SK-N-SH treated with all-trans-retinoic acid at 6 μM for 48 hours (cell line): Measurements from ENCODE around the gene GINS3.

ENCODE experiments used
- ATAC-seq: fragments of 200-7000 bp; cut with Tn5 transposase; 3 replicates; pipeline ENCODE4 v1.9.1; 2020; ENCODE audit warnings: mild to moderate bottlenecking, moderate library complexity
- ARNTL ChIP-seq: fragments of 450-650 bp; formaldehyde crosslinking; IDR thresholded peaks from 2 replicates; pipeline ENCODE4 v1.5.0; 2020; ENCODE audit warnings: low read depth, mild to moderate bottlenecking, moderate library complexity, borderline replicate concordance
- BACH2 ChIP-seq: fragments of 250-450 bp; sonication (Bioruptor Pico); IDR thresholded peaks from 2 replicates; pipeline ENCODE4 v1.9.0; 2021; ENCODE audit warnings: mild to moderate bottlenecking, borderline replicate concordance
- ESRRG ChIP-seq: fragments of 250-450 bp; sonication (Bioruptor Pico); IDR thresholded peaks from 2 replicates; pipeline ENCODE4 v1.6.1; 2021; ENCODE audit warnings: mild to moderate bottlenecking
- GLIS3 ChIP-seq: fragments of 250-450 bp; sonication (Bioruptor Pico); IDR thresholded peaks from 2 replicates; pipeline ENCODE4 v1.5.0; 2020; ENCODE audit warnings: mild to moderate bottlenecking, moderate library complexity
- ISL1 ChIP-seq: fragments of 250-450 bp; sonication (Bioruptor Pico); IDR thresholded peaks from 2 replicates; pipeline ENCODE4 v2.1.2; 2022; ENCODE audit warnings: mild to moderate bottlenecking, moderate library complexity
- OSR1 ChIP-seq: fragments of 250-450 bp; sonication (Bioruptor Pico); IDR thresholded peaks from 2 replicates; pipeline ENCODE4 v1.8.0; 2022; ENCODE audit warnings: moderate library complexity, mild to moderate bottlenecking, inconsistent platforms
- RARB ChIP-seq: fragments of 250-450 bp; sonication (Bioruptor Pico); IDR thresholded peaks from 2 replicates; pipeline ENCODE4 v1.8.0; 2021; ENCODE audit warnings: mild to moderate bottlenecking, moderate library complexity
- SNAI2 ChIP-seq: fragments of 250-450 bp; sonication (Bioruptor Pico); IDR thresholded peaks from 2 replicates; pipeline ENCODE4 v1.5.0; 2020; ENCODE audit warnings: mild to moderate bottlenecking, moderate library complexity
- TOX ChIP-seq: fragments of 250-450 bp; sonication (Bioruptor Pico); IDR thresholded peaks from 2 replicates; pipeline ENCODE4 v1.8.0; 2021; ENCODE audit warnings: mild to moderate bottlenecking, moderate library complexity, borderline replicate concordance
- ZC3H10 ChIP-seq: fragments of 250-450 bp; sonication (Bioruptor Pico); IDR thresholded peaks from 2 replicates; pipeline ENCODE4 v1.5.1; 2021; ENCODE audit warnings: mild to moderate bottlenecking, moderate library complexity
- ZFP3 ChIP-seq: fragments of 250-450 bp; sonication (Bioruptor Pico); IDR thresholded peaks from 2 replicates; pipeline ENCODE4 v1.5.0; 2020; ENCODE audit warnings: mild to moderate bottlenecking, moderate library complexity
- ZFP30 ChIP-seq: fragments of 450-650 bp; formaldehyde crosslinking; IDR thresholded peaks from 2 replicates; pipeline ENCODE4 v1.5.0; 2022; ENCODE audit warnings: mild to moderate bottlenecking, moderate library complexity
- ZNF565 ChIP-seq: fragments of 450-650 bp; formaldehyde crosslinking; conservative IDR thresholded peaks from 2 replicates; pipeline ENCODE4 v1.5.0; 2020; ENCODE audit warnings: low read depth, mild to moderate bottlenecking, moderate library complexity
- ZNF70 ChIP-seq: fragments of 450-650 bp; formaldehyde crosslinking; IDR thresholded peaks from 2 replicates; pipeline ENCODE4 v1.5.0; 2020; ENCODE audit warnings: mild to moderate bottlenecking, moderate library complexity
- ZNF8 ChIP-seq: fragments of 450-650 bp; formaldehyde crosslinking; IDR thresholded peaks from 2 replicates; pipeline ENCODE4 v1.5.0; 2020; ENCODE audit warnings: mild to moderate bottlenecking, moderate library complexity
- TF ChIP-seq, protein P1 (sequence below): fragments of 250-450 bp; sonication (Bioruptor Pico); IDR thresholded peaks from 2 replicates; pipeline ENCODE4 v1.5.1; 2020; ENCODE audit warnings: low read depth, mild to moderate bottlenecking, moderate library complexity
- TF ChIP-seq, protein P2 (sequence below): fragments of 250-450 bp; sonication (Bioruptor Pico); IDR thresholded peaks from 2 replicates; pipeline ENCODE4 v1.5.1; 2021; ENCODE audit warnings: mild to moderate bottlenecking, moderate library complexity
- TF ChIP-seq, protein P3 (sequence below): fragments of 250-450 bp; sonication (Bioruptor Pico); IDR thresholded peaks from 2 replicates; pipeline ENCODE4 v1.8.0; 2020; ENCODE audit warnings: mild to moderate bottlenecking, moderate library complexity, borderline replicate concordance
- TF ChIP-seq, protein P4 (sequence below): fragments of 250-450 bp; sonication (Bioruptor Pico); IDR thresholded peaks from 2 replicates; pipeline ENCODE4 v1.5.0; 2020; ENCODE audit warnings: mild to moderate bottlenecking, moderate library complexity
- TF ChIP-seq, protein P5 (sequence below): fragments of 250-450 bp; sonication (Bioruptor Pico); IDR thresholded peaks from 2 replicates; pipeline ENCODE4 v1.8.0; 2021; ENCODE audit warnings: low read depth, mild to moderate bottlenecking, moderate library complexity, borderline replicate concordance

GINS3 gene

DNA sequence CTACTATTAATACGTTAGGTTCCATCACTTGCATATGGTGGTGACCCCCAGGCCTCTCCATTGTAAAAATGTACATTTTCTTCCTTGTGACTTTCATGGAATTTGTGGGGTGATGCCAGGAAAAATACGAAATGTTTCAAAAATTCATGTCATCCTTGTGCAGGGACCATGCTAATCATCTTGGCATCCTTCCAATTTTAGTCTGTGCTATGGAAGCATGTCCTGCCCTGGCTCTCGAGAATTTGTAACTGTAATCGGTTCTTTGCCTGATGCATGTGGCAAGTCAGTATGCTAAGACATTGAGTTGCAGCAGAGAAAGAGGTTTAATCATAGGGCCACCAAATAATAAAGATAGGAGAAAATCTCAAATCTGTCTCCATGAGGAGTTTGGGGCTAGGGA is 14.3 kb upstream of the GINS3 start:
- TF ChIP-seq ZC3H10 (CRISPR knock-in tag) (no peak), ZFP30 (CRISPR knock-in tag) (no peak), ZNF565 (no peak), ESRRG (CRISPR knock-in tag) (no peak), ZFP3 (no peak), SNAI2 (CRISPR knock-in tag) (no peak), OSR1 (CRISPR knock-in tag) (no peak), BACH2 (no peak), ISL1 (CRISPR knock-in tag) (no peak)
- TF ChIP-seq, protein P1, sequence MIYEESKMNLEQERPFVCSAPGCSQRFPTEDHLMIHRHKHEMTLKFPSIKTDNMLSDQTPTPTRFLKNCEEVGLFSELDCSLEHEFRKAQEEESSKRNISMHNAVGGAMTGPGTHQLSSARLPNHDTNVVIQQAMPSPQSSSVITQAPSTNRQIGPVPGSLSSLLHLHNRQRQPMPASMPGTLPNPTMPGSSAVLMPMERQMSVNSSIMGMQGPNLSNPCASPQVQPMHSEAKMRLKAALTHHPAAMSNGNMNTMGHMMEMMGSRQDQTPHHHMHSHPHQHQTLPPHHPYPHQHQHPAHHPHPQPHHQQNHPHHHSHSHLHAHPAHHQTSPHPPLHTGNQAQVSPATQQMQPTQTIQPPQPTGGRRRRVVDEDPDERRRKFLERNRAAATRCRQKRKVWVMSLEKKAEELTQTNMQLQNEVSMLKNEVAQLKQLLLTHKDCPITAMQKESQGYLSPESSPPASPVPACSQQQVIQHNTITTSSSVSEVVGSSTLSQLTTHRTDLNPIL (CRISPR knock-in tag) = no peak
- TF ChIP-seq, protein P2, sequence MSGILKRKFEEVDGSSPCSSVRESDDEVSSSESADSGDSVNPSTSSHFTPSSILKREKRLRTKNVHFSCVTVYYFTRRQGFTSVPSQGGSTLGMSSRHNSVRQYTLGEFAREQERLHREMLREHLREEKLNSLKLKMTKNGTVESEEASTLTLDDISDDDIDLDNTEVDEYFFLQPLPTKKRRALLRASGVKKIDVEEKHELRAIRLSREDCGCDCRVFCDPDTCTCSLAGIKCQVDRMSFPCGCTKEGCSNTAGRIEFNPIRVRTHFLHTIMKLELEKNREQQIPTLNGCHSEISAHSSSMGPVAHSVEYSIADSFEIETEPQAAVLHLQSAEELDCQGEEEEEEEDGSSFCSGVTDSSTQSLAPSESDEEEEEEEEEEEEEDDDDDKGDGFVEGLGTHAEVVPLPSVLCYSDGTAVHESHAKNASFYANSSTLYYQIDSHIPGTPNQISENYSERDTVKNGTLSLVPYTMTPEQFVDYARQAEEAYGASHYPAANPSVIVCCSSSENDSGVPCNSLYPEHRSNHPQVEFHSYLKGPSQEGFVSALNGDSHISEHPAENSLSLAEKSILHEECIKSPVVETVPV (CRISPR knock-in tag) = no peak
- TF ChIP-seq, protein P3, sequence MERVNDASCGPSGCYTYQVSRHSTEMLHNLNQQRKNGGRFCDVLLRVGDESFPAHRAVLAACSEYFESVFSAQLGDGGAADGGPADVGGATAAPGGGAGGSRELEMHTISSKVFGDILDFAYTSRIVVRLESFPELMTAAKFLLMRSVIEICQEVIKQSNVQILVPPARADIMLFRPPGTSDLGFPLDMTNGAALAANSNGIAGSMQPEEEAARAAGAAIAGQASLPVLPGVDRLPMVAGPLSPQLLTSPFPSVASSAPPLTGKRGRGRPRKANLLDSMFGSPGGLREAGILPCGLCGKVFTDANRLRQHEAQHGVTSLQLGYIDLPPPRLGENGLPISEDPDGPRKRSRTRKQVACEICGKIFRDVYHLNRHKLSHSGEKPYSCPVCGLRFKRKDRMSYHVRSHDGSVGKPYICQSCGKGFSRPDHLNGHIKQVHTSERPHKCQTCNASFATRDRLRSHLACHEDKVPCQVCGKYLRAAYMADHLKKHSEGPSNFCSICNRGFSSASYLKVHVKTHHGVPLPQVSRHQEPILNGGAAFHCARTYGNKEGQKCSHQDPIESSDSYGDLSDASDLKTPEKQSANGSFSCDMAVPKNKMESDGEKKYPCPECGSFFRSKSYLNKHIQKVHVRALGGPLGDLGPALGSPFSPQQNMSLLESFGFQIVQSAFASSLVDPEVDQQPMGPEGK = no peak
- ATAC-seq = peak; percentile 61; the same call in 2 of the 3 replicates

DNA sequence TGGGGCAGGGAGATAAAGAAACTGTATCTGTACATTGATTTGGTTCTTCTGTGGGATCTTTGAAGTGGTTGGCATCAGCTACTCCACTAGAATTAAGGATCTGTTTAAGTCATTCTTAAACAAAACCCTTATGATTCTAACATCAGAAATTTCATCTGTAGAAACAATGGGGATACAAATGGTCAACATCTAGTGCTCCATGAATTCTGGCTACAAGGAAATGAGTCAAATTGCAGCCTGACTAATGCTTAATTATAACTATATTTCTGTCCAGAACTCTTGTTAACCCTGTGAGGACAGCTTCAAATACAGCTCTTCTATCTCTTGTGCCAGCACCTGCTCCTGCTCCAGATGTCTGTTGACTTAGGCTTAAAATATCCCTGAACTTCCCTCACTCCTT is 13.9 kb upstream of the GINS3 start:
- no peak for TF ChIP-seq ZFP3
- TF ChIP-seq, protein P4, sequence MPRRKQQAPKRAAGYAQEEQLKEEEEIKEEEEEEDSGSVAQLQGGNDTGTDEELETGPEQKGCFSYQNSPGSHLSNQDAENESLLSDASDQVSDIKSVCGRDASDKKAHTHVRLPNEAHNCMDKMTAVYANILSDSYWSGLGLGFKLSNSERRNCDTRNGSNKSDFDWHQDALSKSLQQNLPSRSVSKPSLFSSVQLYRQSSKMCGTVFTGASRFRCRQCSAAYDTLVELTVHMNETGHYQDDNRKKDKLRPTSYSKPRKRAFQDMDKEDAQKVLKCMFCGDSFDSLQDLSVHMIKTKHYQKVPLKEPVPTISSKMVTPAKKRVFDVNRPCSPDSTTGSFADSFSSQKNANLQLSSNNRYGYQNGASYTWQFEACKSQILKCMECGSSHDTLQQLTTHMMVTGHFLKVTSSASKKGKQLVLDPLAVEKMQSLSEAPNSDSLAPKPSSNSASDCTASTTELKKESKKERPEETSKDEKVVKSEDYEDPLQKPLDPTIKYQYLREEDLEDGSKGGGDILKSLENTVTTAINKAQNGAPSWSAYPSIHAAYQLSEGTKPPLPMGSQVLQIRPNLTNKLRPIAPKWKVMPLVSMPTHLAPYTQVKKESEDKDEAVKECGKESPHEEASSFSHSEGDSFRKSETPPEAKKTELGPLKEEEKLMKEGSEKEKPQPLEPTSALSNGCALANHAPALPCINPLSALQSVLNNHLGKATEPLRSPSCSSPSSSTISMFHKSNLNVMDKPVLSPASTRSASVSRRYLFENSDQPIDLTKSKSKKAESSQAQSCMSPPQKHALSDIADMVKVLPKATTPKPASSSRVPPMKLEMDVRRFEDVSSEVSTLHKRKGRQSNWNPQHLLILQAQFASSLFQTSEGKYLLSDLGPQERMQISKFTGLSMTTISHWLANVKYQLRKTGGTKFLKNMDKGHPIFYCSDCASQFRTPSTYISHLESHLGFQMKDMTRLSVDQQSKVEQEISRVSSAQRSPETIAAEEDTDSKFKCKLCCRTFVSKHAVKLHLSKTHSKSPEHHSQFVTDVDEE = no peak
- peak; percentile 46; the same call in 1 of the 3 replicates for ATAC-seq

DNA sequence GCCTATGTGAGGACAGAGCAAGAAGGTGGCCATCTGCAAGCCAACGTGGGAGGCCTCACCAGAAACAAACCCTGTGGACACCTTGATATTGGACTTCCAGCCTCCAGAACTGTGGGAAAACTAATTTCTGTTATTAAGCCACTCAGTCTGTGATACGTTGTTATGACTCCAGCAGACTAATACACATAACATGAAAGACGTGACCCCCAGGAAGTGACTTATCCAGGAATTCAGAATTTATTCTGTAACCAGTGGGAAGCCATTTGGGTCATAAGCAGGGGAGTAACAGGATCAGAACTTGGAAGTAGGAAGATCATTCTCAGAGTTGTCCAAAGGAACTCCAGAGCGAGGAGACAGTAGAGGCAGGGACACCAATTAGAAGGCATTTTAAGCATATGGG is 12.5 kb upstream of the GINS3 start:
- no peak for ATAC-seq
- TF ChIP-seq ZNF8 (no peak), TOX (CRISPR knock-in tag) (no peak)

DNA sequence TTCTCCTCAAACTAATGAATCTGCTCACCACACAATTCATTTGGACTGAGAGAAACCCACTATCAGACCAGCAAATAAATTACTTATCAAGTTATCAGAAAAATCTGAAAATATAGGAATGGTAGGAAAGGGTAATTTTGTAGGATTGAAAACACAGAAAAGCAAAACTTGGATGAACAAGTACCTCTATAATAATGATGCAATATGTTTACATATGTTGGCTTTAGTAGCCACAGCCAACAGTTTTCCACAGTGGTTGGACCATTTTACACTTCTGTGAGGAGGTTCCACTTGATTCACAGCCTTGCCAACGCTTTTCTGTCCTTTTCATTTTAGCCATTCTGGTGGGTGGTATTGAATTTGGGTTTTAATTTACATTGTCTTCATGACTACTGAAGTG is 10.6 kb upstream of the GINS3 start:
- no peak for ATAC-seq
- TF ChIP-seq ISL1 (CRISPR knock-in tag) (no peak), GLIS3 (CRISPR knock-in tag) (no peak), OSR1 (CRISPR knock-in tag) (no peak), SNAI2 (CRISPR knock-in tag) (no peak), ARNTL (CRISPR knock-in tag) (no peak), ZNF70 (no peak), ZFP3 (no peak), TOX (CRISPR knock-in tag) (no peak), RARB (CRISPR knock-in tag) (no peak)
- TF ChIP-seq, protein P4 = no peak
- TF ChIP-seq, protein P2 (CRISPR knock-in tag) = no peak
- TF ChIP-seq, protein P5, sequence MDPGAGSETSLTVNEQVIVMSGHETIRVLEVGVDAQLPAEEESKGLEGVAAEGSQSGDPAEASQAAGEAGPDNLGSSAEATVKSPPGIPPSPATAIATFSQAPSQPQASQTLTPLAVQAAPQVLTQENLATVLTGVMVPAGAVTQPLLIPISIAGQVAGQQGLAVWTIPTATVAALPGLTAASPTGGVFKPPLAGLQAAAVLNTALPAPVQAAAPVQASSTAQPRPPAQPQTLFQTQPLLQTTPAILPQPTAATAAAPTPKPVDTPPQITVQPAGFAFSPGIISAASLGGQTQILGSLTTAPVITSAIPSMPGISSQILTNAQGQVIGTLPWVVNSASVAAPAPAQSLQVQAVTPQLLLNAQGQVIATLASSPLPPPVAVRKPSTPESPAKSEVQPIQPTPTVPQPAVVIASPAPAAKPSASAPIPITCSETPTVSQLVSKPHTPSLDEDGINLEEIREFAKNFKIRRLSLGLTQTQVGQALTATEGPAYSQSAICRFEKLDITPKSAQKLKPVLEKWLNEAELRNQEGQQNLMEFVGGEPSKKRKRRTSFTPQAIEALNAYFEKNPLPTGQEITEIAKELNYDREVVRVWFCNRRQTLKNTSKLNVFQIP (CRISPR knock-in tag) = no peak
